ENCODE data around the gene CYP2C9. TPM values are rescaled to one million over a fixed set of nuclear protein-coding genes. Genes with fewer than 3 reads are reported as not detected.
"Not testable (repeated sequence)": the region's sequence is repeated elsewhere in the genome, so short reads cannot be mapped to it uniquely, and the experiment has no call there.

CYP2C9 gene
- total RNA-seq = not detected

DNA sequence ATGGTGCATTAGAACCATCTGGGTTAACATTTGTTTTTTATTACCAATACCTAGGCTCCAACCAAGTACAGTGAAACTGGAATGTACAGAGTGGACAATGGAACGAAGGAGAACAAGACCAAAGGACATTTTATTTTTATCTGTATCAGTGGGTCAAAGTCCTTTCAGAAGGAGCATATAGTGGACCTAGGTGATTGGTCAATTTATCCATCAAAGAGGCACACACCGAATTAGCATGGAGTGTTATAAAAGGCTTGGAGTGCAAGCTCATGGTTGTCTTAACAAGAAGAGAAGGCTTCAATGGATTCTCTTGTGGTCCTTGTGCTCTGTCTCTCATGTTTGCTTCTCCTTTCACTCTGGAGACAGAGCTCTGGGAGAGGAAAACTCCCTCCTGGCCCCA lies at the start of gene CYP2C9:
Gene CYP2C9 (plus strand): TSS at position 276 of the 400 bp plus-strand sequence. CDS start 25 bp downstream, at position 301.
- no peak within 1 kb of the TSS for H3K4me3 Mint-ChIP-seq
- ATAC-seq (ENCODE audit: low read depth) (no peak), DNase-seq (no peak)
- H3K27me3 Mint-ChIP-seq = no peaks in the 10 kb centered on the region
- H3K9me3 Mint-ChIP-seq = peaks cover 7% of the 10 kb centered on the region
- no peak within 1 kb of the TSS for H3K27ac Mint-ChIP-seq
- POLR2A ChIA-PET = no interaction called here
- no peaks in the 10 kb centered on the region for H3K36me3 Mint-ChIP-seq
- H3K4me1 Mint-ChIP-seq = no peaks in the 10 kb centered on the region

DNA sequence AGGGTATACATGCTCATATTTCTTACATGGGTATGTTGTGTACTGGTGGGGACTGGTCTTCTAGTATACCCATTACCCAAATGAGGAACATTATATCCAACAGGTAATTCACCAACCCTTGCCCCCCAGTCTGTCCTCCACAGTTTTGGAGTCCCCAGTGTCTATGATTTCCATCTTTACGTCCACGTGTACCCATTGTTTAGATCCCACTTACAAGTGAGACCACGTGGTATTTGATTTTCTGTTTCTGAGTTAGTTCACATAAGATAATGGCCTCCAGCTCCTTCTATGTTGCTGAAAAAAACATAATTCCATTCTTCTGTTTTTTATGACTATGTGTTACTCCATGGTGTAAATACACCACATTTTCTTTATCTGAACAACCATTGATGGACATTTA lies 49.3 kb upstream of the CYP2C9 start:
- Mint-ChIP-seq H3K27ac (no peak overlapping the region), H3K27me3 (no peaks in the 10 kb centered on the region), H3K4me3 (no peak overlapping the region), H3K4me1 (no peaks in the 10 kb centered on the region), H3K9me3 (peaks cover 3% of the 10 kb centered on the region), H3K36me3 (no peaks in the 10 kb centered on the region)
- DNase-seq = no peak
- POLR2A ChIA-PET = no interaction called here
- ATAC-seq (ENCODE audit: low read depth) = no peak

DNA sequence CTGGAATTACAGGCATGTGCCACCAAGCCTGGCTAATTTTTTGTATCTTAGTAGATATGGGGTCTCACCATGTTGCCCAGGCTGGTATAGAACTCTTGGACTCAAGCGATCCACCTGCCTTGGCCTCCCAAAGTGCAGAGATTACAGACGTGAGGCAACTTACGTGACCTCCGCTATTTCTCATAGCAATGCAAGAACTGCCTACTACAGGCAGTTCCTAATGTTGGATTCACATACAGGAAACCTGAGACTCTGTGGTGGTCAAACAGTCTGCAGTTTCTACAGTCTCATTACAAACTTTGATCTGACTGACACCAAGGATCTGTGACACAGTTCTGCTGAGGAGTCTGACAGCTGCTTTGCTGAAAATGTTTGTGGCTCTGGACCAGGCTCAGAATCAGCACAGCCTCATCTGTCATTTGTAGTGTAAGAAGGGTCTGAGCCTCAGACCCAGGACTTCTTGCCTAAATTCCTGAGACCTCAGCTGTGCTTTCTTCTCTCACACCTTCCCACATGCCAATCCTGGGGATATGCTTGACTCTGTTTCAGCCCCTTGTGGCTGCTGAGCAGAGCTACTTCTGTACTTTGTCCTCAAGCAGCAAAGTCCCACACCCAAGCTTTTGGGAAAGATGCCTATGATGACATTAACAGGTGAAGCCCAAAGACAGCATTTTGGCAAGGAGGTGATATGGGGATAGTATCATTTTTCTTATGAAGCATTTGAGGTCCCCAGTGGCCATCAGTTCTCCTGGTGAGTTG lies 48.0 kb upstream of the CYP2C9 start:
- POLR2A ChIA-PET = no interaction called here
- ATAC-seq (ENCODE audit: low read depth) (no peak), DNase-seq (no peak)
- no peaks in the 10 kb centered on the region for H3K36me3 Mint-ChIP-seq
- H3K27me3 Mint-ChIP-seq = no peaks in the 10 kb centered on the region
- no peak overlapping the region for H3K4me3 Mint-ChIP-seq
- H3K9me3 Mint-ChIP-seq = peaks cover 3% of the 10 kb centered on the region
- H3K4me1 Mint-ChIP-seq = no peaks in the 10 kb centered on the region
- no peak overlapping the region for H3K27ac Mint-ChIP-seq

DNA sequence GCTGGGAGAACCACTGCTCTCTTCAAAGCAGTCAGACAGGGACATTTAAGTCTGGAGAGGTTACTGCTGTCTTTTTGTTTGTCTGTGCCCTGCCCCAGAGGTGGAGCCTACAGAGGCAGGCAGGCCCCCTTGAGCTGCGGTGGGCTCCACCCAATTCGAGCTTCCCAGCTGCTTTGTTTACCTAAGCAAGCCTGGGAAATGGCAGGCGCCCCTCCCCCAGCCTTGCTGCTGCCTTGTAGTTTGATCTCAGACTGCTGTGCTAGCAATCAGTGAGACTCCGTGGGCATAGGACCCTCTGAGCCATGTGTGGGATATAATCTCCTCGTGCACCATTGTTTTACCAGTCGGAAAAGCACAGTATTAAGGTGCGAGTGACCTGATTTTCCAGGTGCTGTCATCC lies 40.0 kb upstream of the CYP2C9 start:
- H3K36me3 Mint-ChIP-seq; DNase-seq; H3K27me3 Mint-ChIP-seq; H3K27ac Mint-ChIP-seq; H3K4me3 Mint-ChIP-seq; H3K9me3 Mint-ChIP-seq; ATAC-seq (ENCODE audit: low read depth); H3K4me1 Mint-ChIP-seq; POLR2A ChIA-PET: not testable (repeated sequence)

DNA sequence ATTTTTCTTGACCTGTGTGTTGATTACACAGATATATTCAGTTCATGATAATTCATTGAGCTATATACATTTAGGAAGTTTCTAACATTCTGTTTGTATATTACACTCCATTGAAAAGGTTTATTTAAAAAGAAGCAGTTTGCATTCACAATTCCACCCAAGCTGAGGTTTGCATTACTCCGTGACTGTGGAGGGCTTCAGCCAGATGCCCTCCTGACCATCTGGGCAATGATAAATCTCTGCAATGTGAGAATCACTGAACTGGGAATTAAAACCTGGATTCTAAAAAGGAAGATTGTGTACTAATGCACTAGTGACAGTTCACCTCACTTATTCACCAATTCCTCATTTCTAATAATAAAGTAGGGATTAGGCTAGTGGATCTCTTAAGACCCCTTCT lies 36.4 kb upstream of the CYP2C9 start:
- no peaks in the 10 kb centered on the region for H3K36me3 Mint-ChIP-seq
- no peak overlapping the region for H3K27ac Mint-ChIP-seq
- H3K27me3 Mint-ChIP-seq = no peaks in the 10 kb centered on the region
- no peak overlapping the region for H3K4me3 Mint-ChIP-seq
- no peaks in the 10 kb centered on the region for H3K4me1 Mint-ChIP-seq
- no peak for ATAC-seq (ENCODE audit: low read depth)
- POLR2A ChIA-PET = no interaction called here
- no peak for DNase-seq
- H3K9me3 Mint-ChIP-seq = peaks cover 2% of the 10 kb centered on the region

DNA sequence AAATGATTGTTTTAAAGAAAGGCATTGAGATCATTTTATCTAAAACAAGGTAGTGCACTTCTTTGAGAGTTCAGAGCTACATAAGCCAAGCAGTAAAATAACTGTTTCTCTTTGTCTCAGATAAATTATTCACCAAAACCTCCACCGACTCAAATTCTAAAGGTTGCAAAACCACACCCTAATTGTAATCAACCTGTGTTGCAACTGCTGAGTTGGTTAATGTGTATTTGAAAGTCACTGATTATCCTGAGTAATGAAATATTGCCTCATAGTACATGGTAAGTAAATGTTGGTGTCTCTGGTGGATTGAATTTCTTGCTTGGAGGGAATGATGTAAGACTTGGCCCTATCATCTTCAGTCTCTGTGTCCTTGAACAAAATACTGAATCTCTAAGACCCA lies 35.9 kb upstream of the CYP2C9 start:
- no peak overlapping the region for H3K4me3 Mint-ChIP-seq

DNA sequence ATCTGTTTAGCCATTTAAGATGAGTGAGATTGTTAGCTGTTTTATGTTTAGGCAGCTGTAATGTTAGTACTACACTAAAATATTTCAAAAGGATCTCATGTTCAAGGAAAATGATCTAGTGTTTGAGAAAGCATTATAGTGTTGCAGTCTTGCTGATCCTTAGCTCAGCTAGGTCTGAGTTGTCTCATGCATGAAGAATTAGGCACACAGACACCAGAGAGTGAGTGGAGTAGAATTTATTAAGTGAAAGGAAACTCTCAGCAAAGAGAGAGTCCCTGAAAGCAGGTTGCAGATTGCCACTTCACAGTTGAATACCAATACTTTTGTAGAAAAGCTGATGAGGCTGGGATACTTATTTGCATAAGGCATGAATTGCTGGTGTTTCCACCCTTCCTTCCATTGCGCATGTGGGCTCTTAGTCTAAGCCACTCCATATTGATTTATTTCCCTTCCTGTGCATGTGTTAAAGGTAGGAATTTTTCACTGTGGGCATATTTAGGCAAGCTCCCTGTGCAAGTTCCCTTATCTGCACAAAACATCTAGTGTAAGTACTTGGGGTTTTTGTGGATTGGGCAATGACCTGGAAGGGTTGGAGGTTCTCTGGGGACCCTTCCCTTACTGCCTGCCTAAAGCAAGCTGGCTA lies 33.8 kb upstream of the CYP2C9 start:
- ATAC-seq (ENCODE audit: low read depth); H3K9me3 Mint-ChIP-seq; POLR2A ChIA-PET; H3K36me3 Mint-ChIP-seq; H3K4me3 Mint-ChIP-seq; H3K27ac Mint-ChIP-seq; H3K4me1 Mint-ChIP-seq; H3K27me3 Mint-ChIP-seq; DNase-seq: not testable (repeated sequence)

More for the DNA sequence above, 35.9 kb upstream of the CYP2C9 start:
- POLR2A ChIA-PET = no interaction called here
- ATAC-seq (ENCODE audit: low read depth) (no peak), DNase-seq (no peak)
- Mint-ChIP-seq H3K27me3 (no peaks in the 10 kb centered on the region), H3K36me3 (no peaks in the 10 kb centered on the region), H3K27ac (no peak overlapping the region), H3K9me3 (peaks cover 2% of the 10 kb centered on the region), H3K4me1 (no peaks in the 10 kb centered on the region)

DNA sequence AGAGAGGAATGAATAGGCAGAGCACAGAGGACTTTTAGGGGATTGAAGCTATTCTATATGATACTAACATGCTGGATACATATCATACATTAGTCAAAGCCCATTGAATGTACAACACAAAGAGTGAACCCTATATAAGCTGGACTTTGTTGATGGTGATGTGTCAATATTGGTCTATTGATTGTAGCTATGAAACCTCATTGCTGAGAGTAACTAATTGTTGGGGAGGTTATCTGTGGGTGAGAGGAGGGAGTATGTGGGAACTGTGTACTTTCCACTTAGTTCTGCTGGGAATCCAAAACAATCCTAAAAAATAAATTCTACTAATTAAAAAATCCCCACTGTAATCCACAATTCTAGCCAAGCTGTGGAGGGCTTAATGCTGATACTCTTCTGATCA lies 22.0 kb upstream of the CYP2C9 start:
- POLR2A ChIA-PET = interaction anchor here (0.7 kb wide), 1 partner anchor 185 kb away, joined by 3 read pairs; no protein-coding TSS in a partner anchor
- Mint-ChIP-seq H3K4me1 (no peaks in the 10 kb centered on the region), H3K27ac (no peak overlapping the region), H3K9me3 (peaks cover 1% of the 10 kb centered on the region), H3K27me3 (no peaks in the 10 kb centered on the region), H3K36me3 (no peaks in the 10 kb centered on the region), H3K4me3 (no peak overlapping the region)
- DNase-seq (no peak), ATAC-seq (ENCODE audit: low read depth) (no peak)

DNA sequence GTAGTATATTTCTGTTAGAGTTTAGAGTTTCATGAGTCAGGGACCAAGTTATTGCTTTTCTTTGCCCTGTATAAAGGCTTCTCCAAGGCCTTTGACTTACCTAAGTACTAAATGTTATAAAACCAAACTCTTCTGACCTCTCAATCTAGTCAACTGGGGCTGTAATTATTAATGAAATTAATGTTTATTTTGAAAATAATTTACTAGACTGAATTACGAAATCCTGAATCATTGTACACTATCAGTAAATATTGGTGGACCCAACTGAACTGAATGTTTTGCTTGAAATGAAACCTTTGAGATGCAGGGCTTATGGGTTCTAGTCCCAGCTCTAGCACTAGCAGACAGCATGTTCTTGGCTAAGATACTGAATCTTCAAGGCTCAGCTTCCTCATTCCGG lies 1.7 kb upstream of the CYP2C9 start:
- no peak for ATAC-seq (ENCODE audit: low read depth)
- peaks cover 4% of the 10 kb centered on the region for H3K9me3 Mint-ChIP-seq
- H3K27ac Mint-ChIP-seq = no peak overlapping the region
- no peak for DNase-seq
- no peaks in the 10 kb centered on the region for H3K36me3 Mint-ChIP-seq
- POLR2A ChIA-PET = no interaction called here
- H3K4me3 Mint-ChIP-seq = no peak overlapping the region
- H3K4me1 Mint-ChIP-seq = no peaks in the 10 kb centered on the region
- H3K27me3 Mint-ChIP-seq = no peaks in the 10 kb centered on the region

DNA sequence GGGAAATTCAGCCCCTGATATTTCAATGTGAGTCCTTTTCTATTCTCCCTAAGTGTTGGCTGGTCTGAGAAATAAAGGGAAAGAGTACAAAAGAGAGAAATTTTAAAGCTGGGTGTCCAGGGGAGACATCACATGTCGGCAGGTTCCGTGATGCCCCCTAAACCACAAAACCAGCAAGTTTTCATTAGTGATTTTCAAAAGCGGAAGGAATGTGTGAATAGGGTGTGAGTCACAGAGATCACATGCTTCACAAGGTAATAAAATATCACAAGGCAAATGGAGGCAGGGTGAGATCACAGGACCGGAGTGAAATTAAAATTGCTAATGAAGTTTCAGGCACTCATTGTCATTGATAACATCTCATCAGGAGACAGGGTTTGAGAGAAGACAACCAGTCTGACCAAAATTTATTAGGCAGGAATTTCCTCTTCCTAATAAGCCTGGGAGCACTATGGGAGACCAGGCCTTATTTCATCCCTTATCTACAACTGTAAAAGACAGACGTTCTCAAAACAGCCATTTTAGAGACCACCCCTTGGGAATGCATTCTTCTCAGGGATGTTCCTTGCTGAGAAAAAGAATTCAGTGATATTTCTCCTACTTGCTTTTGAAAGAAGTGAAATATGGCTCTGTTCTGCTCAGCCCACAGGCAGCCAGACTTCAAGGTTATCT lies 5.1 kb downstream of the CYP2C9 start:
- H3K36me3 Mint-ChIP-seq; H3K27ac Mint-ChIP-seq; H3K27me3 Mint-ChIP-seq; H3K9me3 Mint-ChIP-seq; H3K4me1 Mint-ChIP-seq; ATAC-seq (ENCODE audit: low read depth); POLR2A ChIA-PET; DNase-seq; H3K4me3 Mint-ChIP-seq: not testable (repeated sequence)

DNA sequence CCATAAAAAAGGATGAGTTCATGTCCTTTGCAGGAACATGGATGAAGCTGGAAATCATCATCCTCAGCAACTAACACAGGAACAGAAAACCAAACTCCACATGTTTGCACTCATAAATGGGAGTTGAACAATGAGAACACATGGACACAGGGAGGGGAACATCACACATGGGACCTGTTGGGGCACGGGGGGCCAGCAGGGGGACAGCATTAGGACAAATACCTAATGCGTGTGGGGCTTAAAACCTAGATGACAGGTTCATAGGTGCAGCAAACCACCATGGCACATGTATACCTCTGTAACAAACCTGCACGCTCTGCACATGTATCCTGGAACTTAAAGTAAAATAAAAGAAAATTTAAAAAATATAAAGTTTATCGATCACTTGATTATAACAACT lies 7.7 kb downstream of the CYP2C9 start:
- POLR2A ChIA-PET; H3K9me3 Mint-ChIP-seq; H3K27ac Mint-ChIP-seq; DNase-seq; H3K36me3 Mint-ChIP-seq; ATAC-seq (ENCODE audit: low read depth); H3K4me3 Mint-ChIP-seq; H3K4me1 Mint-ChIP-seq; H3K27me3 Mint-ChIP-seq: not testable (repeated sequence)

DNA sequence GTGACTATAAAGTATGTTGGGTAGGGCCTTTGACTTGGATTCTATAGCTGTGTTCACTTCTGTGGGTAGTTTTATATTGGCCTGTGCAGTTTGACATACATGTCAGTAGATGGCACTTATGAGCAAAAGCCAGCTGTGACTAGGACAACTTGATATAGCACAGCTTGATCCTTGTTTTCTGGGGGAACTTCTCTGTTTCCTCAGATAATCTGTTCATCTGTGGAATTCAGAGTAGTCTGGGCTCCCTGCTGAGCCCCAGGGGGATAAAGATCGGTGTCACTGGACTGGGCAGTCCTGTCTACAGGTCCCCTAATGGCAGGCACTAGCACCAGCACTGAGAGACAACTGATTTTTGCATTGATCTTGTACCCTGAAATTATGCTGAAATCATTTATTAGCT lies 25.4 kb downstream of the CYP2C9 start:
- Mint-ChIP-seq H3K27me3 (no peaks in the 10 kb centered on the region), H3K27ac (no peak overlapping the region), H3K36me3 (no peaks in the 10 kb centered on the region), H3K9me3 (peaks cover 3% of the 10 kb centered on the region), H3K4me3 (no peak overlapping the region), H3K4me1 (no peaks in the 10 kb centered on the region)
- DNase-seq (no peak), ATAC-seq (ENCODE audit: low read depth) (no peak)
- POLR2A ChIA-PET = no interaction called here

DNA sequence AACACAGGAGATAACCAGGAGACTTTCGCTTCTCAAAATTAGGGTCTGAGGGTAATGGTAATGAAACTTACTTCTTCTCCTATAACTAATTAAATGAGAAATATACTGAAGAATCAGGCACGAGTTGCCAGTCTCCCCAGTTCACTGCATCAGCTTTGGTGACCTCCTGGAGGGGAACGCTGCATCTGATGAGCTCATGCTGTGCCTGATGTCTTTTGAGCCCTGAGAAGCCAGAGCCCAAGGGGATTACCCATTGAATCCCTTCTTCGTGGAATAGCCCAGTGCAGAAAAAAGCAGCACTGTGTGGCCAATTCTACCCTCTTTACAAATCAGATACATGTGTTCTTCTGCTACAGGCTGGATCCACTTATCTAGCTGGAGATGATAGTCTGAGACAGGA lies 45.1 kb downstream of the CYP2C9 start:
- Mint-ChIP-seq H3K27ac (no peak overlapping the region), H3K4me3 (no peak overlapping the region), H3K4me1 (no peaks in the 10 kb centered on the region), H3K9me3 (peaks cover 7% of the 10 kb centered on the region), H3K36me3 (no peaks in the 10 kb centered on the region), H3K27me3 (peaks cover 2% of the 10 kb centered on the region)
- POLR2A ChIA-PET = no interaction called here
- DNase-seq (no peak), ATAC-seq (ENCODE audit: low read depth) (no peak)

DNA sequence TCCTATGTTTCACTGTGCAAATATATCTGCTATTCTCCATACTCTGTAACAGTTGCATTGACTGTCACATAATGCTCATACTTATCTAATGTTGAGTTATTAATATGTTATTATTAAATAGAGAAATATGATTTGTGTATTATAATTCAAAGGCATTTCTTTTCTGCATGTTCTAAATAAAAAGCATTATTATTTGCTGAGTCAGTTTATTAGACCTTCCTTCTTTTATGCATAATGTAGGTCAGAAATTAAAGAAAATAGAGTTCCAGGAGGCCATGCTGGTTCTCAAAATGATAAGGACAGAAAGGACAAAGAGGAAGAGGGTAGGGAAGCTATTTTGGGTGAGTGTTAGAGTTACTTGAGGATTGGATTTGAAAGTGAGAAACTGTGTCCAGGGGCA lies 50.7 kb downstream of the CYP2C9 start:
- no peak for DNase-seq
- no peaks in the 10 kb centered on the region for H3K4me1 Mint-ChIP-seq
- H3K27ac Mint-ChIP-seq = no peak overlapping the region
- H3K27me3 Mint-ChIP-seq = no peaks in the 10 kb centered on the region
- POLR2A ChIA-PET = no interaction called here
- no peak overlapping the region for H3K4me3 Mint-ChIP-seq
- H3K9me3 Mint-ChIP-seq = peaks cover 13% of the 10 kb centered on the region
- no peak for ATAC-seq (ENCODE audit: low read depth)
- H3K36me3 Mint-ChIP-seq = peaks cover 1% of the 10 kb centered on the region
